ENCODE measurements around the gene PCDHGB1.

Gene PCDHGB1

GRCh38 chr5:141363952-141364660 is 14.2 kb downstream of the PCDHGB1 start, which contains the start of gene PCDHGA5:
TSS of gene PCDHGA5 (plus strand) at chr5:141364162. CDS start at chr5:141364331, 169 bp downstream.
- no peaks in the 10 kb centered on the region for H3K27me3 ChIP-seq (replicated peaks; ENCODE audit: control insufficient read depth, insufficient read depth, low read length)
- no peaks in the 10 kb centered on the region for H3K36me3 ChIP-seq (ENCODE audit: control insufficient read depth, insufficient read depth, low read length)
- H3K4me3 ChIP-seq (replicated peaks; ENCODE audit: low read depth, low read length), result no peak within 1 kb of the TSS
- no peak for DNase-seq (ENCODE audit: extremely low read depth, insufficient read length)
- TF ChIP-seq, protein P1, sequence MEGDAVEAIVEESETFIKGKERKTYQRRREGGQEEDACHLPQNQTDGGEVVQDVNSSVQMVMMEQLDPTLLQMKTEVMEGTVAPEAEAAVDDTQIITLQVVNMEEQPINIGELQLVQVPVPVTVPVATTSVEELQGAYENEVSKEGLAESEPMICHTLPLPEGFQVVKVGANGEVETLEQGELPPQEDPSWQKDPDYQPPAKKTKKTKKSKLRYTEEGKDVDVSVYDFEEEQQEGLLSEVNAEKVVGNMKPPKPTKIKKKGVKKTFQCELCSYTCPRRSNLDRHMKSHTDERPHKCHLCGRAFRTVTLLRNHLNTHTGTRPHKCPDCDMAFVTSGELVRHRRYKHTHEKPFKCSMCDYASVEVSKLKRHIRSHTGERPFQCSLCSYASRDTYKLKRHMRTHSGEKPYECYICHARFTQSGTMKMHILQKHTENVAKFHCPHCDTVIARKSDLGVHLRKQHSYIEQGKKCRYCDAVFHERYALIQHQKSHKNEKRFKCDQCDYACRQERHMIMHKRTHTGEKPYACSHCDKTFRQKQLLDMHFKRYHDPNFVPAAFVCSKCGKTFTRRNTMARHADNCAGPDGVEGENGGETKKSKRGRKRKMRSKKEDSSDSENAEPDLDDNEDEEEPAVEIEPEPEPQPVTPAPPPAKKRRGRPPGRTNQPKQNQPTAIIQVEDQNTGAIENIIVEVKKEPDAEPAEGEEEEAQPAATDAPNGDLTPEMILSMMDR (IDR thresholded peaks at IDR 0.05; ENCODE audit: insufficient read depth, low read length, poor library complexity, severe bottlenecking), result no peak

DNA sequence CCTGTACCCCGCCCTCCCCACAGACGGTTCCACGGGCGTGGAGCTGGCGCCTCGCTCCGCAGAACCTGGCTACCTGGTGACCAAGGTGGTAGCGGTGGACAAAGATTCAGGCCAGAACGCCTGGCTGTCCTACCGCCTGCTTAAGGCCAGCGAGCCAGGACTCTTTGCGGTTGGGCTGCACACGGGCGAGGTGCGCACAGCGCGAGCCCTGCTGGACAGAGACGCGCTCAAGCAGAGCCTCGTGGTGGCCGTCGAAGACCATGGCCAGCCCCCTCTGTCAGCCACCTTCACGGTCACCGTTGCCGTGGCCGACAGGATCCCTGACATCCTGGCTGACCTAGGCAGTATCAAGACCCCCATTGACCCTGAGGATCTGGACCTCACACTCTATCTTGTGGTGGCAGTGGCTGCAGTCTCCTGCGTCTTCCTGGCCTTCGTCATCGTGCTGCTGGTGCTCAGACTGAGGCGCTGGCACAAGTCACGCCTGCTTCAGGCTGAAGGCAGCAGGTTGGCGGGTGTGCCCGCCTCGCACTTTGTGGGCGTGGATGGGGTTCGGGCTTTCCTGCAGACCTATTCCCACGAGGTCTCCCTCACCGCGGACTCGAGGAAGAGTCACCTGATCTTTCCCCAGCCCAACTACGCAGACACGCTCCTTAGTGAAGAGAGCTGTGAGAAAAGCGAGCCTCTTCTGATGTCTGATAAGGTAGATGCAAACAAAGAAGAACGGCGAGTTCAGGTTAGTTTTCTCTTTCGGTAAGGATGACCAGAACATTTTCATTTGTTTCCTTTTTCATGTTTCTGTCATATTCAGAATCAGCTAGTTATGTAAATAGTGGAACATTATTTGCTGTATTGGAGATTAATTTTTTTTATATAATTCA is 16.4 kb downstream of the PCDHGB1 start:
- Histone ChIP-seq H3K4me3 (replicated peaks; ENCODE audit: low read depth, low read length) (no peak overlapping the region), H3K27me3 (replicated peaks; ENCODE audit: control insufficient read depth, insufficient read depth, low read length) (no peaks in the 10 kb centered on the region), H3K36me3 (ENCODE audit: control insufficient read depth, insufficient read depth, low read length) (no peaks in the 10 kb centered on the region)
- no peak for DNase-seq (ENCODE audit: extremely low read depth, insufficient read length)
- TF ChIP-seq, protein P1 (IDR thresholded peaks at IDR 0.05; ENCODE audit: insufficient read depth, low read length, poor library complexity, severe bottlenecking), result no peak

DNA sequence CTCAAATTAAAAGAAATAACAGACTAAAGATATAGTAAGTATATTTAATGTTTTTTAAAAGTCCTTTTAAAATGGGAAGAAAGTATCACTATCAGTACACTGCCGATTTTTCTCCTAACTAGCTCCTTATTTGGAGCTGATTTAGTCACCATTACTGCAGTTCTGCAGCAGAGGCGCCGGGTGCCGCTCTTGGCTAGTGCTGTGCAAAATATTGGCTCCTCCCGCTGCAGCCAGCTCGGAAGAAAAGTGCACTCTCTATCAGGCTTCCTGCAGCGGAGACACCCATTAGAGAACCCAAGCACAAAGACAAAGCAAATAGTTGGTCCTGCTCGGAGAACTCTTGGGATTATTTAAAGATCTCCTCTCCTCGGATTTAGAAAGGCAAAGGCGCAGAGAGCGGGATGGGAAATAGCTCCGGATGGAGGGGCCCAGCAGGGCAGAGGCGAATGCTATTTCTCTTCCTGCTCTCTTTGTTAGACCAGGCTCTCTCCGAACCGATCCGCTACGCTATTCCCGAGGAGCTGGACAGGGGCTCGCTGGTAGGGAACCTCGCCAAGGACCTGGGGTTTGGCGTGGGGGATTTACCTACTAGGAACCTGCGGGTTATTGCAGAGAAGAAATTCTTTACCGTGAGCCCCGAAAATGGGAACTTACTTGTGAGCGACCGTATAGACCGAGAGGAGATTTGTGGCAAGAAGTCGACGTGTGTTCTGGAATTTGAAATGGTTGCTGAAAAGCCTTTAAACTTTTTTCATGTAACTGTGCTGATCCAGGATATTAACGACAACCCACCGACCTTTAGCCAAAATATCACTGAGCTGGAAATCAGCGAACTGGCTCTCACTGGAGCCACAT is 20.3 kb downstream of the PCDHGB1 start, which contains the start of gene PCDHGB3:
TSS of gene PCDHGB3 (plus strand) at position 249 of the 855 bp plus-strand sequence. CDS start at position 402, 153 bp downstream.
- Histone ChIP-seq H3K36me3 (ENCODE audit: control insufficient read depth, insufficient read depth, low read length) (no peaks in the 10 kb centered on the region), H3K27me3 (replicated peaks; ENCODE audit: control insufficient read depth, insufficient read depth, low read length) (no peaks in the 10 kb centered on the region), H3K4me3 (replicated peaks; ENCODE audit: low read depth, low read length) (peak within 1 kb of the TSS; percentile 64)
- peak; percentile 37 for DNase-seq (ENCODE audit: extremely low read depth, insufficient read length)
- TF ChIP-seq, protein P1 (IDR thresholded peaks at IDR 0.05; ENCODE audit: insufficient read depth, low read length, poor library complexity, severe bottlenecking), result peak; percentile 78

DNA sequence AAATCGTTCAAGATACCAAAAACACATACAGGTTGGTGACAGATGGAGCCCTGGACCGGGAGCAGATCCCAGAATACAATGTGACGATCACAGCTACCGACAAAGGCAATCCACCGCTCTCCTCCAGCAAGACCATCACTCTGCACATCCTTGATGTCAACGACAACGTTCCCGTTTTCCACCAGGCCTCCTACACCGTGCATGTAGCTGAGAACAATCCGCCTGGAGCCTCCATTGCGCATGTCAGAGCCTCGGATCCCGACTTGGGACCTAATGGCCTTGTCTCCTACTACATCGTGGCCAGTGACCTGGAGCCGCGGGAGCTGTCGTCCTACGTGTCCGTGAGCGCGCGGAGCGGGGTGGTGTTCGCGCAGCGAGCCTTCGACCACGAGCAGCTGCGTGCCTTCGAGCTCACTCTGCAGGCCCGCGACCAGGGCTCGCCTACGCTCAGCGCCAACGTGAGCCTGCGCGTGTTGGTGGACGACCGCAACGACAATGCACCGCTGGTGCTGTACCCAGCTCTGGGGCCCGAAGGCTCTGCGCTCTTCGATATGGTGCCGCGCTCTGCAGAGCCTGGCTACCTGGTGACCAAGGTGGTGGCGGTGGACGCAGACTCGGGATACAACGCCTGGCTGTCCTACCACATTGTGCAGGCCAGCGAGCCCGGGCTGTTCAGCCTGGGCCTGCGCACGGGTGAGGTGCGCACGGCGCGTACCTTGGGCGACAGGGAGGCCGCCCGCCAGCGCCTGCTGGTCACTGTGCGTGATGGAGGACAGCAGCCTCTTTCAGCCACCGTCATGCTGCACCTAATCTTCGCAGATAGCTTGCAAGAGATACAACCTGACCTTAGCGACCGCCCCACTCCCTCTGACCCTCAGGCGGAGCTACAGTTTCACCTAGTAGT is 21.9 kb downstream of the PCDHGB1 start:
- Histone ChIP-seq H3K4me3 (replicated peaks; ENCODE audit: low read depth, low read length) (no peak overlapping the region), H3K27me3 (replicated peaks; ENCODE audit: control insufficient read depth, insufficient read depth, low read length) (no peaks in the 10 kb centered on the region), H3K36me3 (ENCODE audit: control insufficient read depth, insufficient read depth, low read length) (no peaks in the 10 kb centered on the region)
- no peak for DNase-seq (ENCODE audit: extremely low read depth, insufficient read length)
- TF ChIP-seq, protein P1 (IDR thresholded peaks at IDR 0.05; ENCODE audit: insufficient read depth, low read length, poor library complexity, severe bottlenecking), result no peak

Measured in GM06990 (cell line).